HCT116 (cell line): ENCODE measurements around the gene ADAM11. TPM values are rescaled to one million over a fixed set of nuclear protein-coding genes. Genes with fewer than 3 reads are reported as not detected.

Source experiments
- ATAC-seq: fragments of 200-7000 bp; cut with Tn5 transposase; 2 replicates; pipeline ENCODE4 v1.9.1; 2020; ENCODE audit warnings: mild to moderate bottlenecking, moderate library complexity
- BruUV-seq: library from RNA; stranded (reverse); fragments of 400-500 nt; replicated peaks from 2 replicates; lab custom pipeline; 2021; lab: Mats Ljungman, UMichigan
- CTCF ChIA-PET: fragments of 300-600 bp; sonication (Branson Sonifier 250); formaldehyde crosslinking; loops from one replicate; lab custom pipeline; 2021; ENCODE audit warnings: antibody characterized with exemption; lab: Charles Lee
- POLR2A ChIA-PET: fragments of 300-600, 350-600 bp; sonication (Branson Sonifier 250); formaldehyde crosslinking; loops from one replicate; lab custom pipeline; 2021; ENCODE audit warnings: antibody characterized with exemption; lab: Charles Lee
- RAD21 ChIA-PET, 2 experiments: fragments of 300-600 bp; sonication (Branson Sonifier 250); formaldehyde crosslinking; loops; one replicate each; lab custom pipeline; 2023; ENCODE audit warnings: low total read pairs in 2 of 2; ENCODE audit not compliant: uncharacterized antibody in 2 of 2, unreplicated experiment in 2 of 2, low non-redundant PET in 1 of 2; lab: Charles Lee
- DNase-seq: peaks from one replicate; pipeline ENCODE4 v3.0.0-alpha.2; 2010; ENCODE audit warnings: low read depth, low spot score
- H2AFZ ChIP-seq: fragments of 200-600 bp; shearing (Covaris generic), sonication (generic); 2 replicates; pipeline ENCODE4 v1.6.1; 2017; ENCODE audit warnings: low read depth, mixed run types, mixed read lengths, antibody characterized with exemption, low read length; ENCODE audit not compliant: poor library complexity, severe bottlenecking
- H3K27ac ChIP-seq: 2 replicates; pipeline ENCODE4 v1.5.1; 2012; ENCODE audit warnings: low read depth, low read length
- H3K27me3 ChIP-seq: fragments of 200-600 bp; sonication (generic); 2 replicates; pipeline ENCODE4 v1.6.1; 2016; ENCODE audit warnings: mixed run types, low read length, mixed read lengths; ENCODE audit not compliant: insufficient read depth
- H3K36me3 ChIP-seq, 2 experiments: fragments of 200-500 bp in 1 of 2; fragments of 200-600 bp in 1 of 2; sonication (Bioruptor generic) in 1 of 2; sonication (generic) in 1 of 2; 2 replicates each; pipeline versions ENCODE4 v1.5.1 to v1.6.1; 2014 to 2016; ENCODE audit warnings: low read length in 2 of 2, inconsistent platforms in 1 of 2, mixed read lengths in 1 of 2, mixed run types in 1 of 2; ENCODE audit not compliant: insufficient read depth in 2 of 2, control insufficient read depth in 1 of 2
- H3K4me1 ChIP-seq, 2 experiments: fragments of 200-600 bp in 1 of 2; sonication (generic) in 1 of 2; 2 replicates each; pipeline versions ENCODE4 v1.5.1 to v1.6.1; 2012 to 2017; ENCODE audit warnings: low read length in 2 of 2, inconsistent platforms in 1 of 2, mild to moderate bottlenecking in 1 of 2, mixed read lengths in 1 of 2, mixed run types in 1 of 2, moderate library complexity in 1 of 2; ENCODE audit not compliant: insufficient read depth in 2 of 2, control insufficient read depth in 1 of 2
- H3K4me2 ChIP-seq: fragments of 200-600 bp; sonication (generic); 2 replicates; pipeline ENCODE4 v1.6.1; 2017; ENCODE audit warnings: mixed run types, low read length, mixed read lengths
- H3K4me3 ChIP-seq, 2 experiments: fragments of 200-600 bp in 1 of 2; sonication (generic) in 1 of 2; replicated peaks in 1 of 2; 2 replicates each; pipeline ENCODE4 v1.5.1; 2011 to 2016; ENCODE audit warnings: low read length in 2 of 2, control low read depth in 1 of 2, low read depth in 1 of 2, mild to moderate bottlenecking in 1 of 2, mixed read lengths in 1 of 2, mixed run types in 1 of 2
- H3K79me2 ChIP-seq: fragments of 200-600 bp; sonication (generic); 2 replicates; pipeline ENCODE4 v1.6.1; 2017; ENCODE audit warnings: mild to moderate bottlenecking, mixed run types, low read length, moderate library complexity, mixed read lengths; ENCODE audit not compliant: insufficient read depth
- H3K9ac ChIP-seq: fragments of 200-600 bp; sonication (generic); 2 replicates; pipeline ENCODE4 v1.6.1; 2016; ENCODE audit warnings: low read length, mixed read lengths
- H3K9me2 ChIP-seq: fragments of 200-600 bp; sonication (generic), shearing (Covaris generic); 2 replicates; pipeline ENCODE4 v1.6.1; 2017; ENCODE audit warnings: mixed run types, mild to moderate bottlenecking, moderate library complexity; ENCODE audit not compliant: insufficient read depth
- H3K9me3 ChIP-seq, 2 experiments: fragments of 200-500 bp in 1 of 2; fragments of 200-600 bp in 1 of 2; sonication (Bioruptor generic) in 1 of 2; sonication (generic) in 1 of 2; 2 replicates each; pipeline ENCODE4 v1.6.1; 2014 to 2017; ENCODE audit warnings: low read length in 2 of 2, mixed read lengths in 2 of 2, inconsistent platforms in 1 of 2, low read depth in 1 of 2, mild to moderate bottlenecking in 1 of 2, mixed run types in 1 of 2, moderate library complexity in 1 of 2; ENCODE audit not compliant: control insufficient read depth in 1 of 2, insufficient read depth in 1 of 2
- H4K20me1 ChIP-seq: fragments of 200-600 bp; sonication (generic), shearing (Covaris generic); 2 replicates; pipeline ENCODE4 v1.6.1; 2017; ENCODE audit warnings: mixed run types, mild to moderate bottlenecking, moderate library complexity; ENCODE audit not compliant: insufficient read depth
- CBX3 ChIP-seq: IDR thresholded peaks from 2 replicates; pipeline ENCODE4 v1.6.1; 2012; ENCODE audit warnings: low read depth
- CEBPB ChIP-seq: IDR thresholded peaks from 2 replicates; pipeline ENCODE4 v1.6.1; 2012; ENCODE audit warnings: low read depth
- EGR1 ChIP-seq: IDR thresholded peaks from 2 replicates; pipeline ENCODE4 v1.6.1; 2012; ENCODE audit warnings: low read depth
- ELF1 ChIP-seq: IDR thresholded peaks from 2 replicates; pipeline ENCODE4 v1.6.1; 2012; ENCODE audit warnings: low read depth, borderline replicate concordance
- EZH2 ChIP-seq: fragments of 200-600 bp; sonication (generic); IDR thresholded peaks from 2 replicates; pipeline ENCODE4 v1.6.1; 2017; ENCODE audit warnings: antibody characterized with exemption, mixed run types
- EZH2phosphoT487 ChIP-seq: fragments of 200-600 bp; IDR thresholded peaks from 2 replicates; pipeline ENCODE4 v1.6.1; 2018; ENCODE audit warnings: antibody characterized with exemption, borderline replicate concordance
- FOSL1 ChIP-seq: IDR thresholded peaks from 2 replicates; pipeline ENCODE4 v1.6.1; 2012; ENCODE audit warnings: low read depth
- JUND ChIP-seq: IDR thresholded peaks from 2 replicates; pipeline ENCODE4 v1.6.1; 2012
- POLR2AphosphoS5 ChIP-seq: IDR thresholded peaks from 2 replicates; pipeline ENCODE4 v1.6.1; 2011; ENCODE audit warnings: mild to moderate bottlenecking, low read depth, low read length, moderate library complexity
- SIN3A ChIP-seq: IDR thresholded peaks from 2 replicates; pipeline ENCODE4 v1.6.1; 2012; ENCODE audit warnings: low read depth
- SRF ChIP-seq: IDR thresholded peaks from 2 replicates; pipeline ENCODE4 v1.6.1; 2012; ENCODE audit warnings: low read depth
- YY1 ChIP-seq: IDR thresholded peaks from 2 replicates; pipeline ENCODE4 v1.6.1; 2011; ENCODE audit warnings: low read length, low read depth, moderate library complexity, mild to moderate bottlenecking; ENCODE audit not compliant: insufficient replicate concordance; ENCODE audit errors: extremely low read depth
- ZFX ChIP-seq: fragments of 450-650 bp; IDR thresholded peaks from 2 replicates; pipeline ENCODE4 v1.6.1; 2017
- ZNF274 ChIP-seq: fragments of 200-500 bp; sonication (Bioruptor generic); IDR thresholded peaks from 2 replicates; pipeline ENCODE4 v1.6.1; 2014; ENCODE audit warnings: mild to moderate bottlenecking, low read depth, low read length, inconsistent platforms
- intact Hi-C: fragments of 100-400 bp; cut with micrococcal nuclease; formaldehyde crosslinking; loops from 2 replicates; pipeline ENCODE4 v1.10.0; 2022
- total RNA-seq: library from RNA; stranded (reverse); gene quantifications from one replicate; pipeline ENCODE4 v1.2.1, GENCODE V29; 2021; ENCODE audit not compliant: unreplicated experiment
- TF ChIP-seq, protein P1 (sequence below), 3 experiments: fragments of 200-600 bp in 1 of 3; sonication (generic) in 1 of 3; IDR thresholded peaks in 2 of 3; conservative IDR thresholded peaks in 1 of 3; 2 replicates each; pipeline ENCODE4 v1.5.1; 2012 to 2017; ENCODE audit warnings: low read depth in 2 of 3, low read length in 2 of 3, antibody characterized with exemption in 1 of 3, borderline replicate concordance in 1 of 3, control low read depth in 1 of 3, mild to moderate bottlenecking in 1 of 3, mixed read lengths in 1 of 3, mixed run types in 1 of 3, moderate library complexity in 1 of 3; ENCODE audit not compliant: insufficient read depth in 1 of 3
- TF ChIP-seq, protein P2 (sequence below): IDR thresholded peaks from 2 replicates; pipeline ENCODE4 v1.6.1; 2012; ENCODE audit warnings: low read depth
- TF ChIP-seq, protein P3 (sequence below): IDR thresholded peaks from 2 replicates; pipeline ENCODE4 v1.6.1; 2012
- TF ChIP-seq, protein P4 (sequence below): IDR thresholded peaks from 2 replicates; pipeline ENCODE4 v1.6.1; 2011; ENCODE audit warnings: mild to moderate bottlenecking, low read length, moderate library complexity; ENCODE audit not compliant: insufficient replicate concordance; ENCODE audit errors: extremely low read depth
- TF ChIP-seq, protein P5 (sequence below): IDR thresholded peaks from 2 replicates; pipeline ENCODE4 v1.6.1; 2012

ADAM11 gene
- total RNA-seq, 1 experiment from 2014 or later: 7.7 TPM

DNA sequence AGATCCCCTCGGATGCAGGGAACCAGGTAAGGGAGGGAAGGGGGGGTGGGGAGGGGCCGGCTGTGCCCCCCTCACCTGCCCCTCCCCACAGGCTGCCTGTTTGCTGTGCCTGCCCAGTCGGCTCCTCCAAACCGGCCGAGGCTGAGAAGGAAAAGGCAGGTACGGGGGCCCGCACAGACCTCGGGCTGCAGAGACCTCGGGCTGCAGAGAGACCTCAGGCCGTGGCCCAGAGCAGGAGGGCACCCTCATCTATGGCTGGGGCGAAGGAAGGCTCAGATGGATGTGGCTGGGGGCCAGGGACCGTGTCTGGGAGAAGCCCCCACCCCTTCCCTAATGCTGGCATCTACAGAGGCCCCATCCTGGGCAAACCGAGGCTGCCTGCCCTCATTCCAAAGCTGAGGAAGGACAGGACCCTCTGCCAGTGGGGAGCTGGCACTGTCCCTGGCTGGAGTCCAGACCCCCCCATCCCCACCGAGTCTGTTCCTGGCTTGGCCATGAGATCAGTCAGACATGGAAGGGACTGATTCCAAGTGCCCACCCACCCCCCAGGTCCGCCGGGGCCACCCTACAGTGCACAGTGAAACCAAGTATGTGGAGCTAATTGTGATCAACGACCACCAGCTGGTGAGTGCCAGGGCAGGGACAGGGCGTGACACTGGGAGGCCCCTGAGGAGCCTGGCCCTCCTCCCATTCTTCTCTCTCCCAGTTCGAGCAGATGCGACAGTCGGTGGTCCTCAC lies 13.7 kb downstream of the ADAM11 start:
- no peak overlapping the region for H3K27ac ChIP-seq
- no peaks in the 10 kb centered on the region for H3K79me2 ChIP-seq
- H3K9me3 ChIP-seq: no peaks in the 10 kb centered on the region
- no TSS peak for BruUV-seq
- ChIA-PET CTCF (interaction anchor here (2.3 kb wide), 1 partner anchor 93 kb away, joined by 5 read pairs; no protein-coding TSS in a partner anchor), POLR2A (no interaction called here), RAD21 (no interaction called here)
- no peaks in the 10 kb centered on the region for H3K27me3 ChIP-seq
- no peak for TF ChIP-seq SIN3A
- no peak for TF ChIP-seq EZH2phosphoT487
- no peak for TF ChIP-seq FOSL1
- TF ChIP-seq, protein P1, sequence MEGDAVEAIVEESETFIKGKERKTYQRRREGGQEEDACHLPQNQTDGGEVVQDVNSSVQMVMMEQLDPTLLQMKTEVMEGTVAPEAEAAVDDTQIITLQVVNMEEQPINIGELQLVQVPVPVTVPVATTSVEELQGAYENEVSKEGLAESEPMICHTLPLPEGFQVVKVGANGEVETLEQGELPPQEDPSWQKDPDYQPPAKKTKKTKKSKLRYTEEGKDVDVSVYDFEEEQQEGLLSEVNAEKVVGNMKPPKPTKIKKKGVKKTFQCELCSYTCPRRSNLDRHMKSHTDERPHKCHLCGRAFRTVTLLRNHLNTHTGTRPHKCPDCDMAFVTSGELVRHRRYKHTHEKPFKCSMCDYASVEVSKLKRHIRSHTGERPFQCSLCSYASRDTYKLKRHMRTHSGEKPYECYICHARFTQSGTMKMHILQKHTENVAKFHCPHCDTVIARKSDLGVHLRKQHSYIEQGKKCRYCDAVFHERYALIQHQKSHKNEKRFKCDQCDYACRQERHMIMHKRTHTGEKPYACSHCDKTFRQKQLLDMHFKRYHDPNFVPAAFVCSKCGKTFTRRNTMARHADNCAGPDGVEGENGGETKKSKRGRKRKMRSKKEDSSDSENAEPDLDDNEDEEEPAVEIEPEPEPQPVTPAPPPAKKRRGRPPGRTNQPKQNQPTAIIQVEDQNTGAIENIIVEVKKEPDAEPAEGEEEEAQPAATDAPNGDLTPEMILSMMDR (IDR thresholded peaks at IDR 0.05 in 2 of 3, conservative IDR thresholded peaks at IDR 0.05 in 1 of 3; ENCODE audit: borderline replicate concordance in 1 of 3, insufficient read depth in 1 of 3, low read depth in 2 of 3, low read length in 2 of 3): no peak
- no peak for TF ChIP-seq CBX3
- TF ChIP-seq, protein P2, sequence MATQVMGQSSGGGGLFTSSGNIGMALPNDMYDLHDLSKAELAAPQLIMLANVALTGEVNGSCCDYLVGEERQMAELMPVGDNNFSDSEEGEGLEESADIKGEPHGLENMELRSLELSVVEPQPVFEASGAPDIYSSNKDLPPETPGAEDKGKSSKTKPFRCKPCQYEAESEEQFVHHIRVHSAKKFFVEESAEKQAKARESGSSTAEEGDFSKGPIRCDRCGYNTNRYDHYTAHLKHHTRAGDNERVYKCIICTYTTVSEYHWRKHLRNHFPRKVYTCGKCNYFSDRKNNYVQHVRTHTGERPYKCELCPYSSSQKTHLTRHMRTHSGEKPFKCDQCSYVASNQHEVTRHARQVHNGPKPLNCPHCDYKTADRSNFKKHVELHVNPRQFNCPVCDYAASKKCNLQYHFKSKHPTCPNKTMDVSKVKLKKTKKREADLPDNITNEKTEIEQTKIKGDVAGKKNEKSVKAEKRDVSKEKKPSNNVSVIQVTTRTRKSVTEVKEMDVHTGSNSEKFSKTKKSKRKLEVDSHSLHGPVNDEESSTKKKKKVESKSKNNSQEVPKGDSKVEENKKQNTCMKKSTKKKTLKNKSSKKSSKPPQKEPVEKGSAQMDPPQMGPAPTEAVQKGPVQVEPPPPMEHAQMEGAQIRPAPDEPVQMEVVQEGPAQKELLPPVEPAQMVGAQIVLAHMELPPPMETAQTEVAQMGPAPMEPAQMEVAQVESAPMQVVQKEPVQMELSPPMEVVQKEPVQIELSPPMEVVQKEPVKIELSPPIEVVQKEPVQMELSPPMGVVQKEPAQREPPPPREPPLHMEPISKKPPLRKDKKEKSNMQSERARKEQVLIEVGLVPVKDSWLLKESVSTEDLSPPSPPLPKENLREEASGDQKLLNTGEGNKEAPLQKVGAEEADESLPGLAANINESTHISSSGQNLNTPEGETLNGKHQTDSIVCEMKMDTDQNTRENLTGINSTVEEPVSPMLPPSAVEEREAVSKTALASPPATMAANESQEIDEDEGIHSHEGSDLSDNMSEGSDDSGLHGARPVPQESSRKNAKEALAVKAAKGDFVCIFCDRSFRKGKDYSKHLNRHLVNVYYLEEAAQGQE: no peak
- no peak for TF ChIP-seq ZFX
- TF ChIP-seq CEBPB: no peak
- TF ChIP-seq EZH2: no peak
- no peak for TF ChIP-seq ZNF274
- no peak for TF ChIP-seq EGR1
- TF ChIP-seq ELF1: no peak
- TF ChIP-seq, protein P3, sequence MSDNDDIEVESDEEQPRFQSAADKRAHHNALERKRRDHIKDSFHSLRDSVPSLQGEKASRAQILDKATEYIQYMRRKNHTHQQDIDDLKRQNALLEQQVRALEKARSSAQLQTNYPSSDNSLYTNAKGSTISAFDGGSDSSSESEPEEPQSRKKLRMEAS: no peak
- TF ChIP-seq YY1: no peak
- TF ChIP-seq SRF: no peak
- TF ChIP-seq, protein P4, sequence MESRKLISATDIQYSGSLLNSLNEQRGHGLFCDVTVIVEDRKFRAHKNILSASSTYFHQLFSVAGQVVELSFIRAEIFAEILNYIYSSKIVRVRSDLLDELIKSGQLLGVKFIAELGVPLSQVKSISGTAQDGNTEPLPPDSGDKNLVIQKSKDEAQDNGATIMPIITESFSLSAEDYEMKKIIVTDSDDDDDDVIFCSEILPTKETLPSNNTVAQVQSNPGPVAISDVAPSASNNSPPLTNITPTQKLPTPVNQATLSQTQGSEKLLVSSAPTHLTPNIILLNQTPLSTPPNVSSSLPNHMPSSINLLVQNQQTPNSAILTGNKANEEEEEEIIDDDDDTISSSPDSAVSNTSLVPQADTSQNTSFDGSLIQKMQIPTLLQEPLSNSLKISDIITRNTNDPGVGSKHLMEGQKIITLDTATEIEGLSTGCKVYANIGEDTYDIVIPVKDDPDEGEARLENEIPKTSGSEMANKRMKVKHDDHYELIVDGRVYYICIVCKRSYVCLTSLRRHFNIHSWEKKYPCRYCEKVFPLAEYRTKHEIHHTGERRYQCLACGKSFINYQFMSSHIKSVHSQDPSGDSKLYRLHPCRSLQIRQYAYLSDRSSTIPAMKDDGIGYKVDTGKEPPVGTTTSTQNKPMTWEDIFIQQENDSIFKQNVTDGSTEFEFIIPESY: no peak
- TF ChIP-seq JUND: no peak
- no peak for TF ChIP-seq POLR2AphosphoS5
- TF ChIP-seq, protein P5, sequence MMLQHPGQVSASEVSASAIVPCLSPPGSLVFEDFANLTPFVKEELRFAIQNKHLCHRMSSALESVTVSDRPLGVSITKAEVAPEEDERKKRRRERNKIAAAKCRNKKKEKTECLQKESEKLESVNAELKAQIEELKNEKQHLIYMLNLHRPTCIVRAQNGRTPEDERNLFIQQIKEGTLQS: no peak
- H3K4me2 ChIP-seq: no peak overlapping the region
- no peak overlapping the region for H2AFZ ChIP-seq
- intact Hi-C loops: loop anchor here (10.0 kb wide), 2 partner anchors 322 to 362 kb away; partner anchors contain the start of genes ACBD4 and PLCD3
- peaks cover 0 to 17% of the 10 kb centered on the region in 2 experiments; a peak in 3 of 4 replicates for H3K4me1 ChIP-seq
- H3K9me2 ChIP-seq: no peaks in the 10 kb centered on the region
- H3K36me3 ChIP-seq: no peaks in the 10 kb centered on the region
- no peak for ATAC-seq
- H3K9ac ChIP-seq: no peak overlapping the region
- no peak overlapping the region for H3K4me3 ChIP-seq
- no peak for DNase-seq
- H4K20me1 ChIP-seq: no peaks in the 10 kb centered on the region
